GM12872 (cell line): ENCODE results near the gene TRIM29.

Experiments
- TF ChIP-seq, protein P1 (sequence below): IDR thresholded peaks from 3 replicates; pipeline ENCODE4 v1.5.1; 2011; ENCODE audit warnings: low read depth, mild to moderate bottlenecking, low read length, moderate library complexity; ENCODE audit not compliant: insufficient read depth

TRIM29 gene

GRCh38 chr11:120168960-120169681, 31.2 kb upstream of the TRIM29 start:
- TF ChIP-seq, protein P1, sequence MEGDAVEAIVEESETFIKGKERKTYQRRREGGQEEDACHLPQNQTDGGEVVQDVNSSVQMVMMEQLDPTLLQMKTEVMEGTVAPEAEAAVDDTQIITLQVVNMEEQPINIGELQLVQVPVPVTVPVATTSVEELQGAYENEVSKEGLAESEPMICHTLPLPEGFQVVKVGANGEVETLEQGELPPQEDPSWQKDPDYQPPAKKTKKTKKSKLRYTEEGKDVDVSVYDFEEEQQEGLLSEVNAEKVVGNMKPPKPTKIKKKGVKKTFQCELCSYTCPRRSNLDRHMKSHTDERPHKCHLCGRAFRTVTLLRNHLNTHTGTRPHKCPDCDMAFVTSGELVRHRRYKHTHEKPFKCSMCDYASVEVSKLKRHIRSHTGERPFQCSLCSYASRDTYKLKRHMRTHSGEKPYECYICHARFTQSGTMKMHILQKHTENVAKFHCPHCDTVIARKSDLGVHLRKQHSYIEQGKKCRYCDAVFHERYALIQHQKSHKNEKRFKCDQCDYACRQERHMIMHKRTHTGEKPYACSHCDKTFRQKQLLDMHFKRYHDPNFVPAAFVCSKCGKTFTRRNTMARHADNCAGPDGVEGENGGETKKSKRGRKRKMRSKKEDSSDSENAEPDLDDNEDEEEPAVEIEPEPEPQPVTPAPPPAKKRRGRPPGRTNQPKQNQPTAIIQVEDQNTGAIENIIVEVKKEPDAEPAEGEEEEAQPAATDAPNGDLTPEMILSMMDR, result peak; percentile 67

DNA sequence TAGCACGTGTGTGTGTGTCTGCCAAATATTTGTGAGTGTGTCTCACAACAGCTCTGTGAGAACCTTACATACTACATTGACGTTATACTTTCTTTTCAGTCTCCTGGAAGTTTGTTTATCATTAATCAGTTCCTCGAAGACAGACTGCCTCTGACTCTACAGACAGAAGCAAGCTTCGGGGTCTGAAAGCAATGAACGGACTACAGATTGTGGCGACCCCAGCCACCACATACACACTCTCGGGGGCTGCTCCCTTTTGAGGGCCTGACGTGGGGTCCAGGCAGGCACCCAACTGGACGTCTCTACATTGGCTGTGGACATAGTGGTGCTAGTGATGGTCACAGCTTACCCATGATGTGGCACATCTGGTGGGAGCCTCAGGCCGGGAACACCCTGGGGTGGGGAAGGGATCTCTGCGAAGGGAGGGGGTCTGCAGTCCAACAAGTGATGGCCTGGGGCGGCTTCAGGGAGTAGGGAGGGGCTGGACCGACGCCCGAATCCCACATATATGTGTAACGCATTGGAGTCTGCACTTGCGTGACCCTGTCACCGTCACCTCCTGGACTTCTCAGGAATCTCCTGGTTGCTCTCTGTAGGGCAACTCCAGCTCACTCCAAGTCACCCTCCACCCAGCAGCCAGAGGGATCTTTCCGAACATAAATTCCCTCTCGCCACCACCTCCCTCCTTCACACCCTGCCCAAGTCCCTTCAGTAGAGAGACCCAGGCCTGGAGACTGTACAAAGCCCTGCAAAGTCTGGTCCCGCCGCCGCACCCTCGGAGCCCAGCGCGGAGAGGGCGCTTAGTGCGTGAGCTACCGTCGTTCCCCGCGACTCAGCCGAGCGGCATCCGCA, 30.4 kb upstream of the TRIM29 start:
- TF ChIP-seq, protein P1, result no peak

- TF ChIP-seq, protein P1, result no peak
Measured at GRCh38 chr11:120167659-120168058, 29.7 kb upstream of the TRIM29 start.

GRCh38 chr11:120160436-120160835, 22.5 kb upstream of the TRIM29 start:
- TF ChIP-seq, protein P1, result no peak

DNA sequence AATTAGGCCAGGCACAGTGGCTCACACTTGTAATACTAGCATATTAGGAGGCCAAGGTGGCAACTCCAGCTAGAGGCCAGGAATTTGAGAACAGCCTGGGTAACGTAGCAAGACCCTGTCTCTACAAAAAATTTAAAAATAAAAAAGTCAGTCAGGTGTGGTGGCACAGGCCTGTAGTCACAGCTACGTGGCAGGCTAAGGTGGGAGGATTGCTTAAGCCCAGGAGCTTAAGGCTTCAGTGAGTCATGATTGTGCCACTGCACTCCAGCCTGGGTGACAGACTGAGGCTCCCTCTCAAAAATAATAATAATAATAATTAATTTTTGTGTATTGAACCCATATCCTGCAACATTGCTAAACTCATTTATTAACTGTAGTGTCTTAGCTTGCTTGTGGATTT, 15.3 kb upstream of the TRIM29 start:
- TF ChIP-seq, protein P1, result no peak

GRCh38 chr11:120151536-120151935, 13.6 kb upstream of the TRIM29 start:
- TF ChIP-seq, protein P1, result no peak

- TF ChIP-seq, protein P1, result no peak
Measured at GRCh38 chr11:120149246-120149645, 11.3 kb upstream of the TRIM29 start.
